Activated T-helper 9 cell treated with anti-CD3 and anti-CD28 coated beads, Interleukin-2, amount 50 U/mL, for 16 hours (primary cell): ENCODE data around the gene ITGA11.

ENCODE experiments used
- DNase-seq: peaks from one replicate; pipeline ENCODE4 v3.0.0-alpha.2; 2020; ENCODE audit warnings: low read depth

ITGA11 gene

DNA sequence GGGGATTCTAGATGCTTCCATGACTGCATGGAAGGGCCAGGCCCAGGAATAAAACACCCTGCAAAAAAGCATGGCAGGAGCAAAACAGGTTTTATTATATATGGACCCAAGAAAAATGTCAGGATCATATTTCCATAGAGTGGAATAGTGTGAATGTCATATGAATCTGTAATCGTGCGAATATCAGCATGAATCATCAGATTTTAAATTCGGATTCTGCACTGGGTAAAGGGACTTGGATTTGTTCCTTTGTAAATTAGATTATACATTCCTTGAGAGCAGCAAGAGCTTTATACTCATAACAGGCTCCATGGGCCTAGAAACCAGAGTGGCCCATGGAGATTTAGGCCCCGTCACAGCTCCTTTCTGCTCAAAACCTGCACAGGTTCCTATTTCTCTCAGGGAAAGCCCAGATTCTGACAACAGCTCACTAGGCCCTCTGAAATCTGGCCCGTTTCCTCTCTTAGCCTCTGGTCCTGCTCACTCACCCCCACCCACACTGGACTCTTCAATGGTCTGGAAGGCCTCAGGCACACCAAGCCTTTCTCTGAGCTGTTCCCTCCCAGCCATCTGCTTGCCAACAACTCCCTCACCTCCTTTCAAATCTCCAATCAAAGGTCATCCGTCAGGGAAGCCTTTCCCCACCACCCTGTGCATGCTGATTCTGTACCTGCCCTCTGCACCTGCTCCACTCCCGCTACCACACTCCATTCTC lies 78.4 kb downstream of the ITGA11 start:
- no peak for DNase-seq

GRCh38 chr15:68352401-68353062 lies 79.4 kb downstream of the ITGA11 start:
- no peak for DNase-seq

DNA sequence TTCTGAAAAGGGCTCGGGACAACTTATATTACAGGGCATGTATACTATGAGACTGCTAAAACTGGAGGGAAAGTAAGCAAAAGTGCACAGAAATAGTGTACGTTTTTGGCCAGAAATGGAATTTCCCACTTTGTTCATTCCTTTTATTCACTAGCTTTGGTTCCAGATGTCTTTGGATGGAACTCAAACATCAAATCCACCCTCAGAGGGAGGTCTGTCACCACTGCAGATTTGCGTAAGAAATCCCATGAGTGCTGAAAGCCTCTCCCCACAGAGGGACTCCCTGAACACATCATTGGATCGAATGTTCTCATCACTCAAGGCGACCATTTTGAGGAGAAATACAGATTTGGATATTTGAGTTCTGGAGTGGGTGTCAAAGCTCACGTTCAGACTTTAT lies 82.8 kb downstream of the ITGA11 start:
- no peak for DNase-seq

GRCh38 chr15:68348606-68349005 lies 83.4 kb downstream of the ITGA11 start:
- DNase-seq, result no peak

- no peak for DNase-seq
Measured at GRCh38 chr15:68348081-68348480, 83.9 kb downstream of the ITGA11 start.

DNA sequence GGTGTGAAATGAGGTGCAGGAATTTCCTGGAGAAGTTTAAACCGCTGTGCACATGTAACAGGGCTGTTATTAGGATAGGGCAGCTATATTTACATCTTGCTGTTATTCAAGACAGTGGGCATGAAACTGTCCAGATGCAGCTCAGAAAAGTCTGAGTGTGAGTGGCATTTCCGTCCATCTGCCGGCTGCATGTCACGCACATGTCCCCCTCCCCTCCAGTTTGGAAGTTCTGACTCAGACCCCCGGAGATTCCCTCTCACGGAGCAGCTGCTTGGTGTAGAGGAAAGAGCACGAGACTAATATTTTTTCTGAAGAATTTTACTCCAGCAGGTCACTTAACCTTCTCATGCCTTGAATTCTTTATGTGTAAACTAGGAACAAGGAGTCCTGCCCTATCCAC lies 84.6 kb downstream of the ITGA11 start:
- no peak for DNase-seq

GRCh38 chr15:68346979-68347378 lies 85.0 kb downstream of the ITGA11 start:
- DNase-seq, result no peak

DNA sequence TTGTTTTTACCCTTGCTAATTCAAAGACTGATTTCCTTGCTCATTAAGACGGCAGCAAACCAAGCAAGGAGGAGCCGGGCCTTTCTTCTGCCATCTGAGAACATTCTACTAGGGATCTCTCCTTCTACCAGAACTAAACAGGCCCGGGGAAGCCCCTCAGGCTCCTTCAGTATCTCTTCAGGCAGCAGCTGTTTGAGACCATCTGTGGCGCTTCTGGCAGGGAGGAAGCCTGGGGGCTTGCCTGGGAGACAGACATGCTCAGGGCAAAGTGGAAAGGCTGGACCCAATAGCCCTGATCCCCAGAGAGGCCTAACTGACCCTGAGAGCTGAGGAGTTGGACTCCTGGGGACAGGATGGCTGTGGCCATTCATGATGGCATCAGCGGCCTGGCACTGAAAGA lies 86.5 kb downstream of the ITGA11 start:
- DNase-seq, result no peak

DNA sequence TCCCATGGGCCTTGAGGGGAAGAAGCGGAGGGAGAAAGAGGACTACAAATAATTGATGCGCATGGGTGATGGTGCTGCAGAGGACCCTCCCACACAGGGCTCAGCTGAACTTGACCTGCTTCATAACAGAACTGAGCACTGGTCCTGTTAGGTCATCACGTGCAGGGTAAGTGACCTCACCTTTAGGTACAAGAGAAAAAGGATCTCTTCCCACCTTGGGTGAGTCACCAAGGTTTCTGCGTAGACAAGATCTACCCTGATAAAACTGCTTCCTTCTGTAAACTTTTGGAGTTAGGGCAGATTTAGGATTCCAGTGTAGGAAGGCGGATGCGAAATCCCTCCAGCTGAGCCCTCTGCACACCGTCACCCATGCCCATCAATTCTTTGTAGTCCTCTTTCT lies 87.4 kb downstream of the ITGA11 start:
- DNase-seq, result no peak

DNA sequence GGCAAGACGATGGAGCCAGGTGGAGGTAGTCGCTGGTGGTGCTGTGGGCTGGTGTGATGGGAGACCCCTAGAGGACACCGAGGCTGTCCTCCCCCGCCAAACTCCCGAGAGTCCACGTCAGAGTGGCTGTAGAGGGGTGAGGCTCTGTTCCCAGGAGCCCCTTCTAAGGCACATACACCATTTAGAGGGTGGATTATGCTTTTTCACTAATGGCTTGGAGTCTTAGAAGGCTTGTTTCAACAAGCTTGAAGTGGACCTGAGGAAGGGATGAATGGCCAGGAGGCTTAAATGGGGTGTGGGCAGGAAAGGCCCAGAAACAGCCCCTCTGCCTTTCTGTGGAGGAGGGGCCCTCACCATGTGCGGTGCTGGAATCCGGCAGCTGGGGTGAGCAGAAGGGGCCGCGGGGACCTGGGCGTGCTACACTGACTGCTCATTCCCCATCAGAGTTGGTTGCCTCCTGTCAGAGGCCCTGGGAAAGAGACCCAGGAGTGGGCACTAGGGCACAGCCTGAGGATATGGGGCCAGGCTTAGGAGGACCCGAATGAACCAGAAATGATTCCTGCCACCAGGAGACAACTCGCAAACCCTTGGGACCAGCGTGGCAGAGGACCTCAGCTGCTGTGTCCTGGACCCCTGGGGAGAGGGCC lies 88.3 kb downstream of the ITGA11 start:
- DNase-seq, result no peak

DNA sequence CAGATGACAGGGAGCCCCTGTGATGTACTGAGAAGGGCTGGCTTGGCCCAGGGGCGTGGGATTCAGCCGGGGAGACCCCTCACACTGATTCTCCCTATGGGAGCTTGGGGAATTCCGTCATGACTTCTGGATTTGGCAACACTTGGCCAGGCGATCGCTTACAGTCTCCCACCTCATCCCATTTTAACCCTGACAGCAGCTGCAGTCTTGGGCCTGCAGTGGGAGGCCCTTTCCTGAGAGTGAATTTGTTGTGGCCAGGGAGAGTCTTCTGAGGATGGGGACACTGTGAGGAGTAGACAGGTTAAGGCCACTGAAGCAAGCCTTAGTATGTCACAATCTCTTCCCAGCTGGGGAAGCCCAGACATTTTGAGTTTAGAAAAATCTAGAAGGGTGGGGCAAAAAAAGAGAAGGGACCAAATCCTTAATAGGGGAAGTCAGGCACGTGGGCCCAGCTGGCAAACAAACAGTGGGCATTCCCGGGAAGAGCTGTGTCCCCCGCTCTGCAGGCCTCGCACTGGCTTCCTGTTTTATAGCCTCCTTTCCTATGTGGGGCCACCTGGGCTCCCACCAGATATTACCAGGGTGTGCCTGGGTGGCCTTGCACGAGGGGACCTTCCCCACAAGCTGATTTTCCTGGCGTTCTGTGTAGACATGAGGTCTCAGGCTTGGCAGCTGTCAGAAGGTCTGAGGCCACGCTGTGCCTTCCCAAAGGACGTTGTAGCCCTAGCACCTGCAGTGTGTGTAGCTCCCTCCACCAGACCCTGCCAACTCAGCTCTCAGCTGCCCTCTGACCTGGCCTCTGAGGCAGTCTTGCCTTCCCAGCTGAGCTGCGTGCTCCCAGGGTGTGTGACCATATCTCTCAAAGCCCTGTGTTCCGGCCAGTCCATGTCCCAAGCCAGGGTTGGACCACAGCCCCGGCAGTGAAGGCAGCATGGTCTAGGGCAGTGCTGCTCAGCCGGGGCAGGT lies 89.9 kb downstream of the ITGA11 start:
- no peak for DNase-seq

DNA sequence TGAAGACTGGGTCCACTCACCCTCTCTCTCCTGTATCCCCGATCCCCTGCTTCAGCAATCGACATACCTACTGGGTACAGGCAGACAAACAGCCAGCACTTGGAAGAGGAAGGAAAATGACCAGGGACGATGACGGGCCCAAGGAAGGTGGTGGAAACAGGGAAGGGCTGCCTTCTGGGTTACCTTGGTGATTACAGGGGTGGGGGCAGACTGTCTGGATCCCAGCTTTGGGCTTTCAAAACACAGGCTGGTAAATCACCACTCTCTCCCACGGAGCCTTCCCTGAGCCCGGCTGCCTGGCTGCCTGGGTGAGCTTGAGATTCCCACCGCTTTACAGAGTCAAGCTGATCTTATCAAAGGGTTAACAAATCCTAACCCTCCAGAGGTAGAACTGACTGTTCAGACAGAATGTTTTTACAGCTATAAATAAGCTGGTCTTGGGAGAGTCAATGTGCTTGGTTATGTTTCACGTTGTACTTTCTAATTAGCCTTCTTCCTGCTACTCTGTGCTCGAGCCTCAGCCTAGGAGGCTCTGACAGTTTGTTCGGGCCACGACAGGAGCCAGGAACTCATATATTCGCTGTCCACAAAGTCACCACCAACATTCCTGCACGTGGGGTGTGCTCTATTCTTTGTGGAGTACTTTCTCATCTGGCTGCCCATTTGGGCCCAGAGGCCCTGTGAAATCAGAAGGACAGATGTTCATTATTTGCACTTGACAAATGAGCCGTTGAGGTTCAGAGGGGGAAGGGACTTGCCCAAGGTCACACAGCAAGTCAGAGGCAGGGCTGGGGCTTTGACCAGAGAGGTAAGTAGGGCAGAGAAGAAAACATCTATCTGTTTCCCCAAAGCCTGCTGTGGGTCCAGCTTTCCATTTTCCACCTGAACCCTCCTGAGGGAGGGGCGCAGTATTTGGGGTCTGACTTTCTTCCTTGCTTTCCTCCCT lies 91.0 kb downstream of the ITGA11 start:
- no peak for DNase-seq

DNA sequence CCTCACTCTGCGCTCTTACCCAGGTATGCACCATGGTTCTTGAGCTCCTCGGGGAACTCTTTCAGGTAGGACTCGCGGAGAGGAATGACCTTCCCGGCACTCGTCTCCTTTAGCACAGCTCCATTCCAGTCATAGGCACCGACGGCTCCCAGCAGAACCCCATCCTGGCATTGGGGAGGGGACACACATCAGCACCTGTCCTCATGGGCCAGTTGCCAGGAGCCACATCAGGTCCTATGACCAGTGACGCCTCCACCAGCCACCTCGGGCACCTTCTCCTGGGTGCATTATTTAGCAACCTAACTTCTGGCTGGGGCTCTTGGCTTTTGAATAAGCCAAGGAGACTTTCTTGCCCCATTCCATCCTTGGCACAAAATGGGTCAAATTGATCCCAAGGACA lies 92.5 kb downstream of the ITGA11 start:
- DNase-seq, result no peak

GRCh38 chr15:68337826-68338225 lies 94.1 kb downstream of the ITGA11 start:
- DNase-seq, result no peak

- no peak for DNase-seq
Measured at GRCh38 chr15:68336516-68336915, 95.4 kb downstream of the ITGA11 start.

GRCh38 chr15:68335655-68336054 lies 96.3 kb downstream of the ITGA11 start:
- DNase-seq, result no peak

- no peak for DNase-seq
Measured at GRCh38 chr15:68335251-68335650, 96.7 kb downstream of the ITGA11 start.

GRCh38 chr15:68334661-68335124 lies 97.3 kb downstream of the ITGA11 start:
- no peak for DNase-seq

GRCh38 chr15:68333775-68334470 lies 98.0 kb downstream of the ITGA11 start:
- no peak for DNase-seq

- no peak for DNase-seq
Measured at GRCh38 chr15:68332266-68332665, 99.7 kb downstream of the ITGA11 start.
